Measurements from ENCODE around the gene EIF1AY. TPM values are rescaled to one million over a fixed set of nuclear protein-coding genes. Genes with fewer than 3 reads are reported as not detected.

EIF1AY gene
- not detected for total RNA-seq
- 76.9 TPM for polyA plus RNA-seq
- long read RNA-seq, donor 1: 0 reads
- long read RNA-seq, donor 2: 0 reads
- long read RNA-seq, donor 3, transcript EIF1AY-203 (2 exons, 3,148 nt): minor isoform, 5 of 126 reads
- long read RNA-seq, donor 3, transcript EIF1AY-201 (7 exons, 1,390 nt): major isoform, 90 of 126 reads
- long read RNA-seq, donor 3, partial matches to known transcripts: 19 of 126 reads
- long read RNA-seq, donor 3, other reads (novel, unspliced or antisense): 9 of 126 reads
- long read RNA-seq, donor 4: 0 reads
- long read RNA-seq, donor 5: 0 reads
- long read RNA-seq, donor 6, transcript EIF1AY-201 (7 exons, 1,390 nt): major isoform, 38 of 43 reads
- long read RNA-seq, donor 6, partial matches to known transcripts: 0 of 43 reads
- long read RNA-seq, donor 6, other reads (novel, unspliced or antisense): 0 of 43 reads
- long read RNA-seq, donor 7, transcript EIF1AY-201 (7 exons, 1,390 nt): major isoform, 63 of 75 reads
- long read RNA-seq, donor 7, partial matches to known transcripts: 8 of 75 reads
- long read RNA-seq, donor 7, other reads (novel, unspliced or antisense): 0 of 75 reads
- long read RNA-seq, donor 8, transcript EIF1AY-201 (7 exons, 1,390 nt): major isoform, 12 of 14 reads
- long read RNA-seq, donor 8, partial matches to known transcripts: 0 of 14 reads
- long read RNA-seq, donor 8, other reads (novel, unspliced or antisense): 0 of 14 reads
- long read RNA-seq, donor 9: 0 reads
- long read RNA-seq, donor 10, transcript EIF1AY-201 (7 exons, 1,390 nt): major isoform, 43 of 51 reads
- long read RNA-seq, donor 10, partial matches to known transcripts: 0 of 51 reads
- long read RNA-seq, donor 10, other reads (novel, unspliced or antisense): 5 of 51 reads

GRCh38 chrY:20575531-20576121, at the start of gene EIF1AY:
Gene EIF1AY, plus strand, starts transcription at chrY:20575776. Its CDS starts 96 bp downstream, at chrY:20575872.
- Histone ChIP-seq H3K4me1 (ENCODE audit: control insufficient read depth in 2 of 2, insufficient read depth in 2 of 2, low read length in 2 of 2) (peaks cover 0 to 4% of the 10 kb centered on the region in 2 donors), H3K9me3 (ENCODE audit: control insufficient read depth in 2 of 2, insufficient read depth in 1 of 2, low read length in 1 of 2) (no peaks in the 10 kb centered on the region), H3K27me3 (ENCODE audit: control insufficient read depth in 2 of 2, insufficient read depth in 1 of 2, low read length in 1 of 2) (no peaks in the 10 kb centered on the region), H3K36me3 (ENCODE audit: control insufficient read depth in 2 of 2, insufficient read depth in 2 of 2, low read length in 1 of 2) (no peaks in the 10 kb centered on the region), H3K4me3 (ENCODE audit: low read length in 2 of 2) (peak within 1 kb of the TSS in 1 of 2 donors; percentile 69), H3K27ac (ENCODE audit: low read depth in 1 of 2, low read length in 1 of 2) (peak within 1 kb of the TSS in 1 of 2 donors; percentile 99)
- under 1% methylated on average over 31 of the region's 31 CpGs for WGBS
- peak in 5 of 9 donors; percentile 78 to 94 (median 86) for DNase-seq (ENCODE audit: low read depth in 6 of 9, low spot score in 9 of 9)

DNA sequence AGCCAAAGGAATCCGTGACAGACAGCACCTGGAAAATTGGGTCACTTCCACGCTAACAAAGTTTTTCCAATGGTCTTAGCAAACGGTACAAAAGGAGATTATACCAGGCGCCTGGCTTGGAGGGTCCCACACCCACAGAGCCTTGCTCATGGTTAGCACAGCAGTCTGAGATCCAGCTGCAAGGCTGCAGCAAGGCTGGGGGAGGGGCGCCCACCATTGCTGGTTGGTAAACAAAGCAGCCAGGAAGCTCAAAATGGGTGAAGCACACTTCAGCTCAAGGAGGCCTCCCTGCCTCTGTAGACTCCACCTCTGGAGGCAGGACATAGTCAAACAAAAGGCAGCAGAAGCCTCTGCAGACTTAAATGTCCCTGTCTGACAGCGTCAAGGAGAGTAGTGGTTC, 47.1 kb upstream of the EIF1AY start:
- no peaks in the 10 kb centered on the region for H3K27me3 ChIP-seq (ENCODE audit: control insufficient read depth in 2 of 2, insufficient read depth in 1 of 2, low read length in 1 of 2)
- H3K9me3 ChIP-seq (ENCODE audit: control insufficient read depth in 2 of 2, insufficient read depth in 1 of 2, low read length in 1 of 2): no peaks in the 10 kb centered on the region
- no peak overlapping the region for H3K4me3 ChIP-seq (ENCODE audit: low read length in 2 of 2)
- peak in 4 of 9 donors; percentile 18 to 66 (median 36) for DNase-seq (ENCODE audit: low read depth in 6 of 9, low spot score in 9 of 9)
- no peaks in the 10 kb centered on the region for H3K36me3 ChIP-seq (ENCODE audit: control insufficient read depth in 2 of 2, insufficient read depth in 2 of 2, low read length in 1 of 2)
- peaks cover 0 to 11% of the 10 kb centered on the region in 2 donors for H3K4me1 ChIP-seq (ENCODE audit: control insufficient read depth in 2 of 2, insufficient read depth in 2 of 2, low read length in 2 of 2)
- H3K27ac ChIP-seq (ENCODE audit: low read depth in 1 of 2, low read length in 1 of 2): peak overlapping the region in 1 of 2 donors; percentile 65
- 80% methylated on average over 6 of the region's 6 CpGs for WGBS

DNA sequence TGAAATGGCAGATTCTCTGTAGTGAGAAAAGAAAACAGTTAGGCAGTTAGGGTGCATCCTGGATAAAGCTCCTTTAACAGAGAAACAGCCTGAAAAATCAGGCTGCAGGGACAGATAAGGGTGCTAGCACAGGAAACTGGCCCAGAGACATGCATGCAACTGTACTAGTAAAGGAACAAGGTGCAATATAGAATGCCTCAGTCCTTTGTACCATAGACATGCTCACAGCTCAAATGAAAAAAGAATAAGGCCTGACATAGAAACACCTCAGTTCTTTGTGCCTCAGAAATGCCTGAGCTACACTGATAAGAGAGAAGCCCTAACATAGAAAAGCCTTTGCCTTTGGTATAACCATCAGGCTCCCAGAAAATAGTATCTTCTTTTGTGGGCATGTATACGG, 37.4 kb upstream of the EIF1AY start:
- H3K36me3 ChIP-seq (ENCODE audit: control insufficient read depth in 2 of 2, insufficient read depth in 2 of 2, low read length in 1 of 2): no peaks in the 10 kb centered on the region
- H3K27me3 ChIP-seq (ENCODE audit: control insufficient read depth in 2 of 2, insufficient read depth in 1 of 2, low read length in 1 of 2): no peaks in the 10 kb centered on the region
- H3K9me3 ChIP-seq (ENCODE audit: control insufficient read depth in 2 of 2, insufficient read depth in 1 of 2, low read length in 1 of 2): no peaks in the 10 kb centered on the region
- no peaks in the 10 kb centered on the region for H3K4me1 ChIP-seq (ENCODE audit: control insufficient read depth in 2 of 2, insufficient read depth in 2 of 2, low read length in 2 of 2)
- 94% methylated on average over 1 of the region's 1 CpG for WGBS
- no peak overlapping the region for H3K4me3 ChIP-seq (ENCODE audit: low read length in 2 of 2)
- no peak for DNase-seq (ENCODE audit: low read depth in 6 of 9, low spot score in 9 of 9)
- no peak overlapping the region for H3K27ac ChIP-seq (ENCODE audit: low read depth in 1 of 2, low read length in 1 of 2)

- H3K36me3 ChIP-seq (ENCODE audit: control insufficient read depth in 2 of 2, insufficient read depth in 2 of 2, low read length in 1 of 2): no peaks in the 10 kb centered on the region
- DNase-seq (ENCODE audit: low read depth in 6 of 9, low spot score in 9 of 9): no peak
- no peaks in the 10 kb centered on the region for H3K9me3 ChIP-seq (ENCODE audit: control insufficient read depth in 2 of 2, insufficient read depth in 1 of 2, low read length in 1 of 2)
- H3K4me3 ChIP-seq (ENCODE audit: low read length in 2 of 2): no peak overlapping the region
- H3K27me3 ChIP-seq (ENCODE audit: control insufficient read depth in 2 of 2, insufficient read depth in 1 of 2, low read length in 1 of 2): no peaks in the 10 kb centered on the region
- H3K4me1 ChIP-seq (ENCODE audit: control insufficient read depth in 2 of 2, insufficient read depth in 2 of 2, low read length in 2 of 2): no peaks in the 10 kb centered on the region
- no peak overlapping the region for H3K27ac ChIP-seq (ENCODE audit: low read depth in 1 of 2, low read length in 1 of 2)
These were observed 36.6 kb upstream of the EIF1AY start for GRCh38 chrY:20538933-20539332.

DNA sequence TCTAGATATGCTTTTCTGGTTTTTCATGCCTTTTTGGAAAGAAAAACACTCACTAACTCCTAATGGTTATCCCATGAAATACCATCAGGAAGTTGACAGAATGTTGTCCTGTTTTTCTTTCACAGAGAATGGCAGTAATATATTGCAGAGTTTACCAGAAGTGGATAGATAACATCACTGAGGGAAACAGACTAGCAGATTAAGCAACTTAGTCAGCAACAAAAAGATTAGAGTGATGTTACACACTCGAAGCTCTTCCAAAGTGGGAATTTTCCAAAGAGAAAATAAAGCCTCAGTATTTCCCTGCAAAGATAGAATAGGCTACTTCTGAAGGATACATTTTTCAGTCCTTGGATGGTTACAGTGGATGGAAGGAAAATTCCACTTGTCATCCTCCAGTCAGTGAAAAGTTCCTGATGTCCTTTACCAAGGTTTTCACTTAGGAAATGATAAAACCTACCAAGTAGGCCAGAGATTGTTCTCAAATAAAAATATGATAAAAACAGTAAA, 31.1 kb upstream of the EIF1AY start:
- Histone ChIP-seq H3K4me1 (ENCODE audit: control insufficient read depth in 2 of 2, insufficient read depth in 2 of 2, low read length in 2 of 2) (no peaks in the 10 kb centered on the region), H3K27ac (ENCODE audit: low read depth in 1 of 2, low read length in 1 of 2) (no peak overlapping the region), H3K9me3 (ENCODE audit: control insufficient read depth in 2 of 2, insufficient read depth in 1 of 2, low read length in 1 of 2) (no peaks in the 10 kb centered on the region), H3K36me3 (ENCODE audit: control insufficient read depth in 2 of 2, insufficient read depth in 2 of 2, low read length in 1 of 2) (no peaks in the 10 kb centered on the region), H3K27me3 (ENCODE audit: control insufficient read depth in 2 of 2, insufficient read depth in 1 of 2, low read length in 1 of 2) (no peaks in the 10 kb centered on the region), H3K4me3 (ENCODE audit: low read length in 2 of 2) (no peak overlapping the region)
- DNase-seq (ENCODE audit: low read depth in 6 of 9, low spot score in 9 of 9): no peak
- 92% methylated on average over 1 of the region's 1 CpG for WGBS

- H3K36me3 ChIP-seq (ENCODE audit: control insufficient read depth in 2 of 2, insufficient read depth in 2 of 2, low read length in 1 of 2): no peaks in the 10 kb centered on the region
- no peaks in the 10 kb centered on the region for H3K9me3 ChIP-seq (ENCODE audit: control insufficient read depth in 2 of 2, insufficient read depth in 1 of 2, low read length in 1 of 2)
- no peaks in the 10 kb centered on the region for H3K4me1 ChIP-seq (ENCODE audit: control insufficient read depth in 2 of 2, insufficient read depth in 2 of 2, low read length in 2 of 2)
- no peak overlapping the region for H3K4me3 ChIP-seq (ENCODE audit: low read length in 2 of 2)
- WGBS: 96% methylated on average over 2 of the region's 2 CpGs
- no peak overlapping the region for H3K27ac ChIP-seq (ENCODE audit: low read depth in 1 of 2, low read length in 1 of 2)
- no peak for DNase-seq (ENCODE audit: low read depth in 6 of 9, low spot score in 9 of 9)
- no peaks in the 10 kb centered on the region for H3K27me3 ChIP-seq (ENCODE audit: control insufficient read depth in 2 of 2, insufficient read depth in 1 of 2, low read length in 1 of 2)
These were observed 29.5 kb upstream of the EIF1AY start for GRCh38 chrY:20546071-20546470.

GRCh38 chrY:20549289-20549688, 26.3 kb upstream of the EIF1AY start:
- no peaks in the 10 kb centered on the region for H3K27me3 ChIP-seq (ENCODE audit: control insufficient read depth in 2 of 2, insufficient read depth in 1 of 2, low read length in 1 of 2)
- DNase-seq (ENCODE audit: low read depth in 6 of 9, low spot score in 9 of 9): no peak
- no peak overlapping the region for H3K27ac ChIP-seq (ENCODE audit: low read depth in 1 of 2, low read length in 1 of 2)
- no peak overlapping the region for H3K4me3 ChIP-seq (ENCODE audit: low read length in 2 of 2)
- H3K9me3 ChIP-seq (ENCODE audit: control insufficient read depth in 2 of 2, insufficient read depth in 1 of 2, low read length in 1 of 2): no peaks in the 10 kb centered on the region
- WGBS: 92% methylated on average over 1 of the region's 1 CpG
- no peaks in the 10 kb centered on the region for H3K36me3 ChIP-seq (ENCODE audit: control insufficient read depth in 2 of 2, insufficient read depth in 2 of 2, low read length in 1 of 2)
- no peaks in the 10 kb centered on the region for H3K4me1 ChIP-seq (ENCODE audit: control insufficient read depth in 2 of 2, insufficient read depth in 2 of 2, low read length in 2 of 2)

- DNase-seq (ENCODE audit: low read depth in 6 of 9, low spot score in 9 of 9): no peak
- no peak overlapping the region for H3K4me3 ChIP-seq (ENCODE audit: low read length in 2 of 2)
- H3K27ac ChIP-seq (ENCODE audit: low read depth in 1 of 2, low read length in 1 of 2): no peak overlapping the region
- H3K27me3 ChIP-seq (ENCODE audit: control insufficient read depth in 2 of 2, insufficient read depth in 1 of 2, low read length in 1 of 2): no peaks in the 10 kb centered on the region
- 98% methylated on average over 28 of the region's 28 CpGs for WGBS
- no peaks in the 10 kb centered on the region for H3K9me3 ChIP-seq (ENCODE audit: control insufficient read depth in 2 of 2, insufficient read depth in 1 of 2, low read length in 1 of 2)
- H3K36me3 ChIP-seq (ENCODE audit: control insufficient read depth in 2 of 2, insufficient read depth in 2 of 2, low read length in 1 of 2): no peaks in the 10 kb centered on the region
- no peaks in the 10 kb centered on the region for H3K4me1 ChIP-seq (ENCODE audit: control insufficient read depth in 2 of 2, insufficient read depth in 2 of 2, low read length in 2 of 2)
These were observed 23.7 kb upstream of the EIF1AY start for GRCh38 chrY:20551840-20552239.

Measured in thymus (tissue), 14 donors.